ENCODE results near the gene SNCA.

The SNCA gene

GRCh38 chr4:89755220-89755619 lies 81.7 kb downstream of the SNCA start:
- no peak for TF ChIP-seq PATZ1 (CRISPR knock-in tag; IDR thresholded peaks at IDR 0.05; ENCODE audit: borderline replicate concordance)
- no peak for TF ChIP-seq ZFP3 (CRISPR knock-in tag; IDR thresholded peaks at IDR 0.05)
- no peak for TF ChIP-seq ZNF565 (CRISPR knock-in tag; conservative IDR thresholded peaks at IDR 0.05; ENCODE audit: low read depth)
- TF ChIP-seq GLIS3 (CRISPR knock-in tag; IDR thresholded peaks at IDR 0.05) = no peak
- TF ChIP-seq BACH2 (CRISPR knock-in tag; IDR thresholded peaks at IDR 0.05; ENCODE audit: borderline replicate concordance) = no peak
- TF ChIP-seq ISL1 (CRISPR knock-in tag; IDR thresholded peaks at IDR 0.05) = no peak
- no peak for TF ChIP-seq ZFP30 (CRISPR knock-in tag; IDR thresholded peaks at IDR 0.05)
- TF ChIP-seq POU6F1 (CRISPR knock-in tag; IDR thresholded peaks at IDR 0.05; ENCODE audit: borderline replicate concordance, low read depth) = no peak
- no peak for TF ChIP-seq TCF4 (CRISPR knock-in tag; IDR thresholded peaks at IDR 0.05; ENCODE audit: borderline replicate concordance)
- TF ChIP-seq TSHZ2 (CRISPR knock-in tag; IDR thresholded peaks at IDR 0.05) = no peak
- TF ChIP-seq PPARA (CRISPR knock-in tag; IDR thresholded peaks at IDR 0.05; ENCODE audit: borderline replicate concordance) = no peak
- no peak for TF ChIP-seq ZC3H10 (CRISPR knock-in tag; IDR thresholded peaks at IDR 0.05)
- TF ChIP-seq TOX (CRISPR knock-in tag; IDR thresholded peaks at IDR 0.05; ENCODE audit: borderline replicate concordance) = no peak
- no peak for TF ChIP-seq CREB5 (CRISPR knock-in tag; IDR thresholded peaks at IDR 0.05; ENCODE audit: low read depth)
- ATAC-seq = no peak

GRCh38 chr4:89754531-89754930 lies 82.4 kb downstream of the SNCA start:
- ATAC-seq = no peak
- no peak for TF ChIP-seq TSHZ2 (CRISPR knock-in tag; IDR thresholded peaks at IDR 0.05)
- TF ChIP-seq ZNF565 (CRISPR knock-in tag; conservative IDR thresholded peaks at IDR 0.05; ENCODE audit: low read depth) = no peak
- no peak for TF ChIP-seq GLIS3 (CRISPR knock-in tag; IDR thresholded peaks at IDR 0.05)
- TF ChIP-seq ESRRG (CRISPR knock-in tag; IDR thresholded peaks at IDR 0.05) = no peak
- no peak for TF ChIP-seq CREB5 (CRISPR knock-in tag; IDR thresholded peaks at IDR 0.05; ENCODE audit: low read depth)
- no peak for TF ChIP-seq ZNF8 (CRISPR knock-in tag; IDR thresholded peaks at IDR 0.05)
- no peak for TF ChIP-seq PPARA (CRISPR knock-in tag; IDR thresholded peaks at IDR 0.05; ENCODE audit: borderline replicate concordance)
- no peak for TF ChIP-seq ARNTL (CRISPR knock-in tag; IDR thresholded peaks at IDR 0.05; ENCODE audit: borderline replicate concordance, low read depth)
- no peak for TF ChIP-seq PATZ1 (CRISPR knock-in tag; IDR thresholded peaks at IDR 0.05; ENCODE audit: borderline replicate concordance)
- TF ChIP-seq BACH2 (CRISPR knock-in tag; IDR thresholded peaks at IDR 0.05; ENCODE audit: borderline replicate concordance) = no peak
- no peak for TF ChIP-seq ZFP30 (CRISPR knock-in tag; IDR thresholded peaks at IDR 0.05)
- no peak for TF ChIP-seq CSDC2 (CRISPR knock-in tag; IDR thresholded peaks at IDR 0.05)
- no peak for TF ChIP-seq ZC3H10 (CRISPR knock-in tag; IDR thresholded peaks at IDR 0.05)
- no peak for TF ChIP-seq RARB (CRISPR knock-in tag; IDR thresholded peaks at IDR 0.05)

Data from SK-N-SH treated with all-trans-retinoic acid at 6 μM for 48 hours (cell line).